ENCODE results near the gene EPHB2.

DNA sequence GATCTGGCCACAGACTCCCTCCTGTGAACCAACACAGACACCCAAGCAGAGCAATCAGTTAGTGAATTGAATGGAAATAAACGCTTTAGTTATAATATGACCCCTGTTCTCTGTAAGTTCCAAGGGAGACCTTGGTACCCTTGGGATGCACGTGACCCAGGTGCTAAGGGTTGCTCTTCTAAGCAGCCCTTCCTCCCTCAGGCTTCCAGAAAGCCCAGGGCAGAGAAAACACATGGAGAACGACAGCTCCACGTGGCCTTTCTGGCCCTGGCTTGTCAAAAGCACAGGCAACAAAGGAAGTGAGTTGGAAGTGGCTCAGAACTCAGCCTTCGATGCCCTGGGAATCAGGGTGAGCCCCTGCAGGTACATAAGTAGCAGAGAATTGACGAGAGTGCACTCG, 204.6 kb downstream of the EPHB2 start:
- TF ChIP-seq BHLHE40 (IDR thresholded peaks at IDR 0.05; ENCODE audit: low read length), result no peak
- TF ChIP-seq, protein P1, sequence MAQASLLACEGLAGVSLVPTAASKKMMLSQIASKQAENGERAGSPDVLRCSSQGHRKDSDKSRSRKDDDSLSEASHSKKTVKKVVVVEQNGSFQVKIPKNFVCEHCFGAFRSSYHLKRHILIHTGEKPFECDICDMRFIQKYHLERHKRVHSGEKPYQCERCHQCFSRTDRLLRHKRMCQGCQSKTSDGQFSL (CRISPR knock-in tag; IDR thresholded peaks at IDR 0.05), result no peak
- TF ChIP-seq SOX5 (CRISPR knock-in tag; IDR thresholded peaks at IDR 0.05; ENCODE audit: borderline replicate concordance), result no peak
- no peak for TF ChIP-seq ZMYM4 (CRISPR knock-in tag; IDR thresholded peaks at IDR 0.05)

All from HepG2 (cell line).